ENCODE measurements around the gene PISD. TPM values are rescaled to one million over a fixed set of nuclear protein-coding genes. Genes with fewer than 3 reads are reported as not detected.

PISD gene
- total and polyA plus RNA-seq, 12 donors = 15.5 to 30.0 (median 18.7) TPM

GRCh38 chr22:31613286-31613903 is 48.6 kb downstream of the PISD start:
- intact Hi-C loops (cut with DNase I) = no loop called here

GRCh38 chr22:31612891-31613285 is 49.1 kb downstream of the PISD start:
- H3K27me3 ChIP-seq = no peaks in the 10 kb centered on the region
- intact Hi-C loops (cut with DNase I) = no loop called here
- ATAC-seq (no peak), DNase-seq (no peak)
- peaks cover 0 to 46% (median 0%) of the 10 kb centered on the region in 9 donors for H3K36me3 ChIP-seq
- no peak overlapping the region for H3K27ac ChIP-seq
- 92 to 94% methylated on average over 12 of the region's 12 CpGs for WGBS, 2 donors
- no peak for TF ChIP-seq CTCF (IDR thresholded peaks at IDR 0.05)
- peaks cover 5 to 44% (median 35%) of the 10 kb centered on the region in 9 donors for H3K4me1 ChIP-seq
- no peak overlapping the region for H3K4me3 ChIP-seq
- no peaks in the 10 kb centered on the region for H3K9me3 ChIP-seq

More at GRCh38 chr22:31613286-31613903, 48.6 kb downstream of the PISD start:
- no peak for ATAC-seq
- DNase-seq = no peak
- Histone ChIP-seq H3K36me3 (peaks cover 0 to 47% (median 0%) of the 10 kb centered on the region in 9 donors), H3K27ac (no peak overlapping the region), H3K4me1 (peaks cover 5 to 44% (median 35%) of the 10 kb centered on the region in 9 donors), H3K9me3 (no peaks in the 10 kb centered on the region), H3K27me3 (no peaks in the 10 kb centered on the region), H3K4me3 (no peak overlapping the region)
- WGBS, 2 donors = 89 to 93% methylated on average over 23 of the region's 23 CpGs
- no peak for TF ChIP-seq CTCF (IDR thresholded peaks at IDR 0.05)

- WGBS, 2 donors = 57 to 64% methylated on average over 16 of the region's 16 CpGs
- DNase-seq = peak in 1 of 2 donors; percentile 15
- no peak overlapping the region for H3K4me3 ChIP-seq
- peak overlapping the region in 2 of 10 donors; percentile 31 to 35 for H3K27ac ChIP-seq
- no peaks in the 10 kb centered on the region for H3K27me3 ChIP-seq
- peak in 6 of 8 donors; percentile 27 to 84 (median 58) for ATAC-seq
- H3K36me3 ChIP-seq = peaks cover 0 to 45% (median 0%) of the 10 kb centered on the region in 9 donors
- intact Hi-C loops (cut with DNase I) = no loop called here
- H3K4me1 ChIP-seq = peaks cover 5 to 38% (median 26%) of the 10 kb centered on the region in 9 donors
- H3K9me3 ChIP-seq = no peaks in the 10 kb centered on the region
- TF ChIP-seq CTCF (IDR thresholded peaks at IDR 0.05) = no peak
These were observed 50.8 kb downstream of the PISD start for GRCh38 chr22:31611061-31611760.

GRCh38 chr22:31610611-31611010 is 51.4 kb downstream of the PISD start:
- intact Hi-C loops (cut with DNase I) = no loop called here
- Histone ChIP-seq H3K27me3 (no peaks in the 10 kb centered on the region), H3K4me1 (peaks cover 3 to 32% (median 20%) of the 10 kb centered on the region in 9 donors), H3K4me3 (no peak overlapping the region), H3K9me3 (no peaks in the 10 kb centered on the region), H3K36me3 (peaks cover 0 to 47% (median 0%) of the 10 kb centered on the region in 9 donors), H3K27ac (no peak overlapping the region)
- DNase-seq = no peak
- no peak for ATAC-seq
- WGBS, 2 donors = 80 to 89% methylated on average over 6 of the region's 6 CpGs
- no peak for TF ChIP-seq CTCF (IDR thresholded peaks at IDR 0.05)
